ENCODE results near the gene OBSCN.

OBSCN gene

GRCh38 chr1:228352677-228353481 is 145.0 kb downstream of the OBSCN start:
- no peak overlapping the region for H3K4me3 ChIP-seq (ENCODE audit: low read length)
- no peak for TF ChIP-seq CTCF (conservative IDR thresholded peaks at IDR 0.05; ENCODE audit: low read depth, low read length)
- no peak for DNase-seq (ENCODE audit: low read depth)

GRCh38 chr1:228353601-228354371 is 145.9 kb downstream of the OBSCN start:
- DNase-seq (ENCODE audit: low read depth) = no peak
- no peak overlapping the region for H3K4me3 ChIP-seq (ENCODE audit: low read length)

DNA sequence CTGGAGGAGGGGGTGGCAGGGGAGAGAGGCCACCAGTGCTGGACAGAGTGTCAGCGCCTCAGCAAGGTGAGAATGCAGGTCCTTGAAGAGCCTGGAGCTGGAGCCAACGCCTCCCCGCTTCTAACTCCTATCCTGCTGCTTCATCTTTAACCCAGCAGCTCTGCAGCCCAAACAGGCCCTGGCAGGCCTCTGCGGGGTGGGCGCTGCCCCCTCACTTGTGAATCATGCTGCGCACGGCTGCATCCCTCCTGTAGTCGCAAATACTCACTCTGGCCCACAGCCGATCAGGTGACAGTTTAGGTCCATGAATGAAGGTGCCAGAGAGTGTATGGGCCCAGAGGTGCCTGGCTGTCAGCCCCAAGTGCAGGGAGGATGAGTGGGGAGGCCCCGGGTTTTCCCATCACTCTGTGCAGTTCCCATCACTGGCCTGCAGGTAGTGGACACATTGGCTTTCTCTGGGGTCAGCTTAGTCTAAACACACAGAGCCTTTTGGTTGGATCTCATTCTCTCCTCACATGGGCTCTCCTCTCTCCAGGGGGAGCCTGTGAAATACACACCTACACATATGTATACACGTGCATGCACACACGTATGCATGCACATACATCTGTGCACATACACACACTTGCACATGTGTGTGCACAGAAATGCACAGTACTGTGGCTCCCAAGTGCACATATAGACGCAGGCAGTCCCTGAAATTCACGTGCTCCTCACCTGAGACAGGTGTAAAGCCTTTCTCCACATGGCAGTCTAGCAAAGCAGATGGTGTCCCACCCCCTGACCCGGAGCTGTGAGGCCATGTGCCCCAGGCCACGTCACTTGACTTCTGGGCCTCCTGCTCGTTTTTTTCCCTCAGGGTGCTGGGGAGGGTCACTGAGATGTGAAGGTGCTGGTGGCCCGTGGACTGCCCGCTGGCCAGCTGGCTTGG is 146.8 kb downstream of the OBSCN start:
- TF ChIP-seq CTCF (conservative IDR thresholded peaks at IDR 0.05; ENCODE audit: low read depth, low read length) = no peak

More at GRCh38 chr1:228353601-228354371, 145.9 kb downstream of the OBSCN start:
- TF ChIP-seq CTCF (conservative IDR thresholded peaks at IDR 0.05; ENCODE audit: low read depth, low read length) = no peak

DNA sequence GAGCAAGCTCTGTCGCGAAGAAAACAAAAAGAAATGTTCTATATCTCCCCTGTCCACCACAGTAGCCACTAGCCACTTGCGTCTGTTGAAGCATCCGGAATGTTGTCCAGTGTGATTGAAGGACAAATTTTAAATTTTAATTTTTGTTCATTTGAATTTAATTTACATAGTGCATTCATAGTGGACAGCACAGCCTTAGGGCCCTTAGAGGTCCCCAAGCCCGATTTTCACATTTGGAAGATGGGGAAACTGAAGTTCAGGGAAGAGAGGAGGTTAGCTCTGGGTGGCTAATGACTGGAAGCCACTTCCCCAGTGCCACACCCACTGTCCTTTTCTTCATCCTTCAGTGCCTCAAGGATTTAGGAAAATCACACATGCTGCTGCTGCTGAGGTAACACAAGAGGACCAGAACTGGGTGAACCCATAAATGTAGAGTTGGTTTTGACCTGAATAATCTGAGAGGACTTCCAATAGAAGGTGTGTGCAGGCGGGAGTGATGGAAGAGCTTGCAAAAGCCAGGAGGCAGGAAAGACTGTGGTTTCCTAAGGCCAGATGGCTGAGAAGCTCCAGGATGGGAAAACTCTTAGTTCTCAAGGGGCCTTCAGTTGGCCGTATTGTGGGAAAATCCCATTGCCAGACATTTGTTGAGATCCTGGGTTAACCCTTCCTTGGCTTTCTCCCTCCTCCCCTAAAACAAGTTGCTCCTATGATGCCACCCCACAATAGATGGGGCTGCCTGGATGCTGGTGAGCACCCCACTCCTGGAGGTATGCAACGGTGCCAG is 149.2 kb downstream of the OBSCN start:
- no peak for TF ChIP-seq CTCF (conservative IDR thresholded peaks at IDR 0.05; ENCODE audit: low read depth, low read length)
- no peak for DNase-seq (ENCODE audit: low read depth)

More for the DNA sequence above, 146.8 kb downstream of the OBSCN start:
- DNase-seq (ENCODE audit: low read depth) = no peak
- no peak overlapping the region for H3K4me3 ChIP-seq (ENCODE audit: low read length)

DNA sequence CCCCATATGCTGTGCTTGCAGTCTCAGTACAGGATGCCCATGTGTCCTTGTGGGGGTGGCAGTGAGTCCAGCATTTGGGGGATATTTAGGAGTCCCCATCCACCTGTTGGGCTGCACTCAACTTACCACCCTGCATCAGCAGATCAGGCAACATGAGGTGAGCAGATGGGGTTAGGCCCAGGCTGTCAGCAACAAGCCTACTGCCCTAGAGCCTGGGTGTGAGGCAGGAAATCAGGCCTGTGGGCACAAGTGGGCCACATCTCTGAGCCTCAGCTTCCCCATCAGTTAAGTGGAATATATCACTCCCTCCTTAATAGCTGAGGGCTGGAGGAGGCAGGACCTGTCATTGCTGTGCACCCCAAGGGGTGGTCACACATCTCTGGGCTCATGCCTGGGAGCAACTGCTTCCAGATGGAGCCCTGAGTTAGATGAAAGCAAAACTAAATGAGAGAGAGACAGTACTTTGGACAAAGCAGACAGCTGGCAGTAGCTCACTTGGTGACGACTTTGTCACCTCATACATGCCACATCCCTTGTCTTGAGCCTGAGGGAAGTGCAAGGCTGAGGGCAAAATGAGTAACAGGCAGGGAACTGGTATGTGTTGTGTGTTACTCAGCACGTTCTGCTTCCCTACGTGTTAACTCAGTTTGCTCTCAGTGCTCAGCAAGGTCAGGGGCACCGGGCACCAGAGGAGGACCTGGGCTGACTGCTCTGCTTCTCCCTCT is 150.4 kb downstream of the OBSCN start:
- no peak for DNase-seq (ENCODE audit: low read depth)
- no peak overlapping the region for H3K4me3 ChIP-seq (ENCODE audit: low read length)
- TF ChIP-seq CTCF (conservative IDR thresholded peaks at IDR 0.05; ENCODE audit: low read depth, low read length) = no peak

More for the DNA sequence above, 149.2 kb downstream of the OBSCN start:
- no peak overlapping the region for H3K4me3 ChIP-seq (ENCODE audit: low read length)

Data from retinal pigment epithelial cell (primary cell).